ENCODE measurements around the gene SLCO3A1.

The SLCO3A1 gene

DNA sequence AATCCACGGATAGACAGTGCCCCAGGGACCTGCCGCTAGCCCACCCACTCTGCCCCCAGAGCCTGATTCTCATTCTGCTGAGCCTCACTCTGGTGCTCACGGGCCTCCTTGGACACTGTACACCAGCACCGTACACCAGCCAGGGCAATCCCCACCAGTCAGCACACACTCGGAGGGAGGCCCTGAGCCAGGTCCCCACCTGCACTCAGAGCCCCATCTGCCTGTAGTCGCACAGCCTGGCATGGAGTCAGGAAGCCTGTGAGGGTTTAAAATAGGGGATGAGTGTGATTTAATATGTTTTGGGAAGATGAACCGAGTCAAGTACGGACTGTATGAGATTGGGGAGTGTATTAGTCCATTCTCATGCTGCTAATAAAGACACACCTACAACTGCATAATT lies 223.0 kb downstream of the SLCO3A1 start:
- no peak for DNase-seq

DNA sequence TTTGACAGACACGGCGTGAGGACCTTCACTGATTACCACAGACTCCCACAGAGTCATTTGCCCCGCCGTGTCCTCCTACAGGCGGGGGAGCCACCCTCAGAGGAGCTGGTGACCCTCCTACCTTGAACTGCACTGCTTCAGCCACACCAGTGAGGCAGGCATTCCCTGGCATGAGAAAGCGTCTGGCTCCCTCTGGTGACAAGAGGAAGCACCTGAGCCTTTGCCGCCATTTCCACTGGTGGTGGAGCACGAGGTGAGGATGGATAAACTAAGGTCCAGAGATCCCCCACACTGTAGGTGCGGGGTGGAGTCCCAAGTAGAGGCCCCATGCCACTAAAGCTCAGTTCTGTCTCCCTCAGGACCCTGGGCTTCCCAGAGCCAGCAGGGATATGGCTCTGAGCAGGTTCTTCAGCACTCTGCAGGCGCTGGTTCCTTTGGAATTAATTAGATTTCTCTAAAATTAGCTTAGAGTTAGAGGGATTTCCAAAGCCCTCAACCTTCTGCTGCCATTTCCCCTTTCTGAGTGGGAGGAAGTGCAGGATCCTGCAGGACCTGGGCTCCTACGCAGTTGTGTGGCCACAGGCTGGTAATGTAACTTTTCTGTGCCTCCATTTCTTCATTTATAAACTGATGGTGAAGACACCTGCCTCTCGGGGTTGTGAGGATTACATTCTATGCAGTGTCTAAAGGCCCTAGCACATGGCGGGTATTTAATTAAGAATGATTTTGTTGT lies 224.0 kb downstream of the SLCO3A1 start:
- DNase-seq = no peak

DNA sequence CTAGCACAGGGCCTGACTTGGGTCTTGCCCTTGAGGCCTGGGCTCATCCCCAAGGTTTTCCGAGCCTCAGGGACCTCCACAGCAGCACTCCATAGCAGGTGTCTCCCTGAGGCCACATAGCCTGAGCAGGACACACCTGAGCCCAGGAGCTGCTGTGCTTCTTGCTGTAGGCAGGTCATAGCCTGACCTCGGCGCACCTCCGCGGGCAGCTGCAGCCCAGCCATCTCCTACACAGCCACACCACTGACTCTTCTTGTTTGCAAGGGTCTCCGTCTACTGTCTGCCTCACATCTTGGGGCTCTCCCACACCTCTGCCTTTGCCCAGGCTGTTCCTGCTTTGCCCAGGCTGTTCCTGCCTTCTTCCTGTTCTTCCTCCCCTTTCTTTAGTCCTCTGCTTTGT lies 224.8 kb downstream of the SLCO3A1 start:
- DNase-seq = no peak

DNA sequence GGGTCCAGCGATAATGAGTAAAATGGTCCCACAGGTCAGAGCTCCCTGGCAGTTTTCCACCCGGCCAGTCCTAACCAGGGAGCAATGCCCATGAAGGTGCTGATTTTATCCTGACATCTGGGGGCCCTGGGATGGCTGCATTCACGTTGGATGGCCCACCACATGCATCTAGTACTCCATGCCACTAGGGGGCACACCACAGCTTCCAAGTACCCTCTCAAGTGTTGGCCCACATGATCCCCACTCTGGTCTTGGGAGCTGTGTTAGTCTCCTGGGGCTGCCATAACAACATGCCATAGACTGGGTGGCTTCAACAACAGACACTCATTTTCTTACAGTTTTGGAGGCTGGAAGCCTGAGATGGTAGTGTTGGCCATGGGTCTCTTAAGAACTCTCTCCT lies 225.5 kb downstream of the SLCO3A1 start:
- peak; percentile 12 to 15 for DNase-seq

DNA sequence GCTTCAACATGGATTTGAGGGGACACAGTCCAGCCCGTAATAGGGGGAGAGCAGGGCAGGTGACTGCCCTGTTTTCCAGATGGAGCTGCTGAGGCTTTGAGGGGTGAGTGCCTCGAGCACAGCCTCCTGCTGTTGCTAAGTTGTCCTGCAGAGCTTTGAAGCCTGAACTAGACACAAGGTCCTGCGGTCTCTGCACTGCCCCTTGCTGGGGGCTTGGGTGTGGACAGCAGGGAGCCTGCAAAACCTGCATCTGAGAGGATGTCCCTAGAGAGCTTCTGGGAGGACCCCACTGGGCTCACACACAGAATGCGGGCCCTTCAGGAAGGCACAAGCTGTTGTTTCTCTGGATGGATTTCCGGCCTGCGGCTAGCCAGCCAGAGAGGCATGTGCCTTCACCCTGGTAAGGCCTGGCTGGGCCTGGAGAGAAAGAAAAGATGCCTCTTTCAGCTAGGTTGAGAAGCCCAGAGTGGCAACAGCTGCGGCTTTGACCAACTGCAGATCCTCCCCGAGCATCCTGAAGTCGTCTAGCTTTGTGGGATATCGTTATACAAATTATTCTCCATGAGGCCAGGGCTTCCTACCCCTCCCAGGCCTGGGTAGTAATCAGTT lies 226.2 kb downstream of the SLCO3A1 start:
- no peak for DNase-seq

DNA sequence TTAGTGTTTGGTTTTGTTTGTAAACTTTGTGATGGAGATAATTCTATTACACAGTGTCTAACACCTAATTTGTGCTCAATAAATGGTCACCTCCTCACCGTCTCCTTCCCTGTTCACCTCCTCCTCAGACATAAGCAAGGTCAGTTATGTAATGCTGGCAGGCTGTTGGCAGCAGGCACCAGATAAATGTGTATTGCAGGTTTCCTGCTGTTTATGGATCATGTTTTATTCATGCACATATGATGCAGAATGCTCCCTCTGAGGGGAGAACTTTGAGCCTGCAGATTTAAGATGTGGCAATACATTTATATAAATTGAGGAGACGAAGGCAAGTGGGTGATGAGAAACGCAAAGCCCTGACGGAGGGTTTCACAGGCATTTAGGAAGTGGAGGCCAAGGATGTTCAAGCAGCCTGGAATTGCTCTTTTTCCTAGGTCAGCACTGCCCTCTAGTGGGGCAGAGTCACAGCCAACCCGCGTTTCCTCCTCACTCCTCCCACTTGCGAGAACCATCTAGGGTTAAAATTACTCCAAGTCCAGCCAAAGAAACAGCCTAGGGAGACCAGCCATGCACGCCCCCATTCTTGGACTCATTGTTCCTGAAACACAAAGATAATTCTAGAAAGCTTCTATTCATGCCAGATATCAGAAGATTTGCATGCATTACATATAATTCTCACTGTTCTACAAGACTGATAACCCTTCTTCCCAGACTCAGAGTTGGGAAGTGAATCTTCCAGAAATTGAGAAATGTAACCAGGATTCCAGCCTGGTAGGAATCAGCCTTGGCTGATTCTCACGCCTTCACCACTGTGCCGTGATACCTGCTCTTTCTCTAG lies 228.7 kb downstream of the SLCO3A1 start:
- DNase-seq = peak; percentile 48 to 52

DNA sequence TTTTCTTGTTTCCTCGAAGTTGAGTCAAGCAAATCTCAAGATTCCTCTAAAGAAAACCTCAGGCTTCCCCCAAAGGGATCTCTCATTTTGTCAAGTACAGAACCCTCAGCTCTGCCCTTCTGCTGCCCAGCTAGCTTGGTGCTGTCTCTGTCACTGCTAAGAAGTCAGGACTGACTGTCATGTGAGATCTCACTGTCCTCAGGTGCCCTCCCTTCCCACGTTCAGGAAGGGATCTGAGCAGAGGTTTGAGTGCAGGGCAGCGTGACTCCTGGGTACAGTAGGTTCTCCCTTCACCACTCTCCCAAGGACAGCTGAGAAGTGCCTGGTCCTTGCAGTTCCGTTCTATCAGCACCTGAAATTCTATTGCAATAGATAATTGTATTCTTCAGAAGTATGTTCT lies 229.7 kb downstream of the SLCO3A1 start:
- no peak for DNase-seq

DNA sequence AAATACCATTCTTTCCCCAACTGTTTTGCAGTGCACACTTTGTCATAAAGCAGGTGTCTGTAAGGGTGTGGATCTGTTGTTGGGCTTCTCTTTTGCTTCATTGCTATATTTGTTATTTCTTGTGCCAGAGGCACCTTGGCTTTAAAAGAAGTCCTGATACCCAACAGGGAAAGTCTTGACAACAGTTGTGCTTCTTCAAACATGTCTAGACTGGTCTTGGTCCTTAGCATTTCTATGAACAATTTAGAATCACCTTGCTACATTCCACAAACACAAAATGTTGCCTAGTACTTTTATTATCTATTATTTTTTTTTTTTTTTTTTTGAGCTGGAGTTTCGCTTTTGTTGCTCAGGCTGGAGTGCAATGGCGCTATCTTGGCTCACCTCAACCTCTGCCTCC lies 233.7 kb downstream of the SLCO3A1 start:
- no peak for DNase-seq

DNA sequence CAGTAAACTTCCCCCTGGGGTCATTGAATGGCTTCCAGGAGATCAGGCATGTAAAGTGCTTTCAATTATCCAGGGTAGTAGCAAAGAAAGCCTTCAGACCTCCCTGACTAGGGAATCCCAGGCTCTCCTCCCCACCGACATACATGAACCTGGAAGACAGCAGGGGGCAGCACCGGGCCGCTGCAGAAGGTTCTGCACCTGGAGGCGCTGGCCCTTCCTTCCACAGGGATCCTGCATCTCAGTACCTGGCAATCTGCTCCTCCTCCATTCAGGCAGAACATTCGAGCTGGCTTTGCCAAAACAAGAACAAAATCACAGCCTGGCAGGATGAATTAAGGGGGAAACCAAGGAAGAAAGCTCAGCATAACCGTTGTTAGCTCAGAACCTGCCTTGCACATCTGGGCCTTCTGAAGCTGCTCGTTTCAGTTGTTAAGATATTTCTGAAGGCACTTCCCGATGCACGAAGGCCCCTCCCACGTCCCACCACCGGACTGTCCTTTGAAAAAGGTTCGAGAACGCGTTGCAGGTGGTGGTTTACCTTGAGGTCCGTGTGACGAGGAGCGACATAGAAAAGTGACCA lies 237.7 kb downstream of the SLCO3A1 start:
- DNase-seq = peak; percentile 11 to 13

DNA sequence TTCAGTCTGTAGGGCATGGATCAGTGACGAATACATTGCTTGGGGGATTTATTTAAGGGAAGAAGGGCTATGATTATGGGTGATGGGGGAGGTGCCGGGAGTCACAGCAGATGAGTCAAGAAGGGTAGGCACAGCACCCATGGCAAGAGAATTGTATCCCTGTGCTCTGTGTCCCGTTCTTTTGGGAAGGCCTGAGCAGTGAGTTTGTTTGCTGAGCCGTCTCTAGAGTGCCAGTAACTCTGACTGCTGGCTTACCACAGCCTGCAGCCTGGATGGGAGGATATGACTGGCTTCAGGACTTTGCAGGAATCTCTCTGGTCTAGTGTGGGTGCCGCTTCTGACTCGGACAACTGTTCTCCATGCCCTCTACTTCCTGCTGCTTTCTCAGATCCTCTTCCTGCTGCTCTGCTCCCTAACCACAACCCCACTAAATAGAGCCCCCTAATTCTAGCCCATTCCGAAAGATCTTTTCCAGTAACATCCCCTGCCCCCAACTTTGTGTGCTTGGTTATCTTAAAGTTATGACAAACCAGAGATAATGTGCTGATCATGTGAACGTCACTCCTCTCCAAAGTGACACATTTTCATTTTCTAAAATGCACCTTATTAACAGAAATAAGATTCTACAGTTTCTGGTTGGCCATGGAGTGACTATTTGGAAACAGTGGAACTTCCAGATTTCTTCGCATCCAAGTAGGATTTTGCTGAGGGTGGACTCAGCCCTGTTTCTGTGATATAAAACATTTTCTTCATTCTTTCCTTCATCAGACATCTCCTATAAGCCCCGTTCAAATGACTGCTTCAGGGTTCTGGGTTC lies 239.0 kb downstream of the SLCO3A1 start:
- DNase-seq = no peak

DNA sequence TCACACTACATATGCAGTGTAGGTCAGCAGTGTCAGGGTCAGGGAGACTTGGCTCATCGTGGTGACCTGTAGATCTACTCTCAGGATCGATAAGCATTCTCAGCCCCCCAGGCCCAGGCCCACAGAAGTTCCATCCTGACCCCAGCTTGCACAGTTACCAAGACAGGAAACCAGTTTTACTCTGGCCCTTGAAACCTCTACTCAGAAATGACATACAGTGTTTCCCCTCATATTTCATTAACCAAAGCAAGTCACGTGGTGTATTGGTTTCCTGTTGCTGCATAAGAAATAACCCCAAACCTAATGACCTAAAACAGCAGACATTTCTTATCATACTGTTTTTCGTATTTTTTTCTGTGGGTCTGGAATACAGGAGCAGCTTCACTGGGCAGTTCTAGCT lies 242.2 kb downstream of the SLCO3A1 start:
- no peak for DNase-seq

DNA sequence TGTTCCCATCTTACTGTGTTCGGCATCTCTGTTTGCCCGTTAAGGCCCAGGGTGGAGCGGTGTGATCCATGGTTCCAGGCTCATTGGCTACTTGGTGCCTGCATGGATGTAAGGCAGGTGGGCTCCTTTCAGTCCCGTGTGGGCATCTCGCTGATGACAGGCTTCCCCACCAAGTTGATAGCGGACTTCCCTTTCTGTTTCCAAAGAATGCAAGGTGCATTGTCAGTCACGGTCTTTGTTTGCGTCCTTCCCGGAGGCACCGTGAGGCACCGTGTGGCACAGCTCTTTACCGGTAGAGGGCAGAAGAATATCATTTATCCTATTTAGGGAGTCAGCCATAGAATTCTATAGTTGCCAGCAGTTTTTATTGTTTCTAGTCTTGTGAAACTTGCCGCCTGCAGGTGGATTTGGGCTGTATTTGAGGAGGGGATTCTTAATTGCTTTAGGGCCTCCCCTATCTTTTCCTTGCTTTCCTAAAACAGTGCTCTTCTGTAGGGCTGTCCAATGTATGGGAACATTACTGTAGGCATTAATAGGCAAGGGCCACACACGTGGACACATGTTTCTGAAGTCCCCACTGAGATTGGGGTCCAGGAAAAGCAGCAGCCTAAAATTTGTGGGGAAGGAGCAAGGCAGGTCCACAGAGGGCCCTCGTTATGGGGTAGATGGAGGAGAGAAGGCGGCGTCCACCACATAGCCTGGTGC lies 244.1 kb downstream of the SLCO3A1 start:
- DNase-seq = peak in 1 of 2 experiments; percentile 10

DNA sequence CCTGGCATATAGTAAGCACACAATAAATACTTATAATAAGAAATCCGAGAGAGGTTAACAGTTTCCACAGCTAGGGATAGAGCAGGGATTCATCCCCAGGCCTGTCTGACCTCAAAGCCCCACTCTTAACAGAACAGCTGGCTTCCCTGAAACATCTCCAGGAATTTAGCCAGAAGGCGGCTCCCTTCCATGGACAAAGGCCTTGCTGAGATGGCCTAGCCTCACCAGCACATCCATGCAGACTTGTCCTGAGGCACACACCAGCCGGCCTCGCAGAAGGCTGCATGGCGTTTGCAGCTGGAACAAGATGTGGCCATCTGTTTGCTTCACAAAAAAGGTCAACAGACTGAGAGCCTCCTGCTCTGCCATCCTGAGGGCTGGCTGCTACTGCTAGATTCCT lies 245.4 kb downstream of the SLCO3A1 start:
- DNase-seq = peak in 1 of 2 experiments; percentile 16

DNA sequence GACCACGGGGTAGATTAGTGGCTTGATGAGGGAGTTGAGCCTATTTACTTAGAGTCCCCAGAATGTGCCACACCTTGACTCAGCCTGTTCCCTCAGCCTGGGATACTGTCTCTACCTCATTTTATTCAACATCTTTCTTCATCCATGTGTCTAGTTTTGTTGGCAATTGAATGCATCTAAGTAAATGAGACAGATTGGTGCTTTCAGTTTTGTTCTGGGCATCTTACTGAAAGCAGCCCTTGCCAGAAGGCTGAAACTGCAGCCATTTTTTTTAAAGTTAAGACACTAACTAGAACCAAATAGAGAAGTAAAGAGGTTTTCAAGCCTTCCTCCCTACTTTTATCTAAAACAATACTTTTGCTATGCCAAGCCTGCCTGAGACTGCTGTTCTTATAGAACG lies 246.8 kb downstream of the SLCO3A1 start:
- no peak for DNase-seq

DNA sequence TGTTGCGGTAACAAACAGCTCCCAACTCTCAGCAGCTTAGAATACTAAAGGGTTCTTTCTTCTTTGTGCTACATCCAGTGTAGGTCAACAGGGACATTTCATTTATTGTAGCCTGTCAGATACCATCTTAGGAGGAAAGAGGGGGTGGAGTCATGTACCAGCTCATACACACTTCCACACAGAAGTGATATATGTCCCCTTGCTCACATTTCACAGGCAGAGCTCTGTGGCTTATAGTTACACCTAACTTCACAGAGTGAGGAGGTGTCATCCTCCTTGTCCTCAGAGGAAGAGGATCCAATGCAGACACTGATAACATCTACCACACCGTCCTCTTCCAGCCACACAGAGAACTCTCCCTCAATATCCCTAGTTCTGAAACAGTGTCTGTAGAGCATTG lies 247.2 kb downstream of the SLCO3A1 start:
- DNase-seq = no peak

DNA sequence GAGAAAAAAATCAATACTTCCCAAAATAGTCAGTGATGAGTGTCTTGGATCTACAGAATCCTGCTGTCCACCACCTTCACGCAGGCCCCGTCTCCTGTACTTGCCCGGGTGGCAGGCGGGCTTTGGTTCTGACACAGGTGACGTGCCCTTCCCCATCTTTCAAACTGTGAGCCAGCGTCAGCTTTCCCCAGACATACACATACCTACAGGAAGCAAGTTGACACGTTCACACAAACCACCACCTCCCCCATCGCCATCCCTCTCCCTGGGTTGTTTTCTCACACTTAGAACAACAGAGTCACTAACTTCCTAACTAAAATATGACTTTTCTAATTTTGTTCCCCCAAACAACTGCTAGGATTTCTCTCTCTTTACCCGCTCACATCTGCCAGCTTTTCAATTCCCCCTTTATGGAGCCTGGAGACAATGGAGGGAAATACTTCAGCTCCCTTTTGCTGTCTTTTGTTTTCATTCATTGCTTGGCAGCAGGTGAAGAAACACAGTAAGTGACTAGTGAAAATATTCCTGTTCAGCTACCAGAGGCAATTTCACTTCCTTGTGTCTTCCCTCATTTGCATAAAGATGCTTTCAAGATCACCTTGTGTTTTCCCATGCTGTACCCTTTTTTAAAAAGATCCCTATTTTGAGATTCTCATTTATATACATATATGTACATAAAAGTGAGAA lies 248.3 kb downstream of the SLCO3A1 start:
- no peak for DNase-seq

DNA sequence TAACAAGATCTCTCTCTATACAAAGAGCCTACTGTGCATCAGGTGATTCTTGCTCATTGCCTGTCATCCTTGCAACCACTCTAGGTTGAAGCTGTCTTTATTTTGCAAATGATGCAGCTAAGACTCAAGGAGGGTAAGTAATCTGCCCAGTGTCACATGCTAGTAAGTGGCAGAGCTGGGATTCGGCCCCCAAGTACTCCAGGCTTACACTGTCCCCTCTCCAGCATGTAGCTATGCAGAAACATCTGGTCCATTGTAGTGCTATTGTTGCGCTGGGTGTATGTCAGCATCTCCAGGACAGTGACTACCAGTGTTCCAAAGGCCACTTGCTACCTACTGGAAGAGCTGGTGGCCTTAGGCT lies 248.9 kb downstream of the SLCO3A1 start:
- no peak for DNase-seq

DNA sequence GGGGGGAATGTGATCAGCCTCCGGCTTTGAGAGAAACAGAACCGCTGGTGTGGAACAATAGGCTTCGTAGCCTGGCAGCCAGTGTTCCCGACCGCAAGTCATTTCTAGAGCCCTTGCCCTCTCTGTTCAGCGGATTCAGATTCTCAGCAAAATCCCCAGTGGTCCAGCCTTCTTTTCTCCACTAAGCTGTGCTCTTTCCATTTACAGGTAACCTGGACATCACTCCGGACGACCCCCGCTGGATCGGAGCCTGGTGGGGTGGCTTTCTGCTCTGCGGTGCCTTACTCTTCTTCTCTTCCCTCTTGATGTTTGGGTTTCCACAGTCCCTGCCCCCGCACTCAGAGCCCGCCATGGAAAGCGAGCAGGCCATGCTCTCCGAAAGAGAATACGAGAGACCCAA lies 250.6 kb downstream of the SLCO3A1 start:
- no peak for DNase-seq

DNA sequence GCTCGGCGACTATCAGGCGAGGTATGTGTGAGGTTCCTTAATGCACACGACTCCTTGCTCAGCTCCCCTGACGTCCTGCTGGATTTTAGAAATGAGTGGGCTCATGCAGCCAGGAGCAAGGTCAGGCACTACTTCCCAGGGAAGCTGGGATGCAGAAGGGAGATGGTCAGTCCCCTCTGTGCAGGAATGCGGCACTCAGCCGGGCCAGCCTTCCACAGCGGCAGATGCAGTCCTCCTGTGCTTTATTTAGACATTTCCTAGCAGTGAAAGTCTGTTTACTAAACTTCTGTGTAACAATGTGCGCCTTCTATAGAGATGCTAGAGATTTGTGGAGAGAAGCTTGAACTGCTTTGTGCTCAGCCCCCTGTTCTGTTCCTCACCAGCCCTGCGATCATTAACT lies 252.1 kb downstream of the SLCO3A1 start:
- no peak for DNase-seq

DNA sequence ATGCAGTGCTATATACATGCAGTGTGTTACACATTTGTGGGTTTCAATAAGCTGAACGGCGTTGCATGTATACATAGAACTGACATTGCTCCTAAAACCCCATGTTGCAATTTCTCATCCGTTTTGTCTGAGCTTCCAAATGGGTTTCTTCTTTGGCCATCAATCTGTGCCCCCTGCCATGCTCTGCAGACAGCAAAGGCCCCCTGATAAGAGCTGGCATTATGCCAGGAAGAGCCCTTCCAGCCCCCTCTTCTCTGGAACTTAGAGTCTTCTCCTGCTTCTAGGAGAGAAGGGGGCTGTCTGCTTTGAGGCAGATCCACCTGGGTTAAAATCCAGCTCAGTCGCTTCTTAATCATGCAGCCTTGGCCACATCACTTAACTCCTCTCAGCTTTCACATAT lies 254.0 kb downstream of the SLCO3A1 start:
- DNase-seq = no peak

DNA sequence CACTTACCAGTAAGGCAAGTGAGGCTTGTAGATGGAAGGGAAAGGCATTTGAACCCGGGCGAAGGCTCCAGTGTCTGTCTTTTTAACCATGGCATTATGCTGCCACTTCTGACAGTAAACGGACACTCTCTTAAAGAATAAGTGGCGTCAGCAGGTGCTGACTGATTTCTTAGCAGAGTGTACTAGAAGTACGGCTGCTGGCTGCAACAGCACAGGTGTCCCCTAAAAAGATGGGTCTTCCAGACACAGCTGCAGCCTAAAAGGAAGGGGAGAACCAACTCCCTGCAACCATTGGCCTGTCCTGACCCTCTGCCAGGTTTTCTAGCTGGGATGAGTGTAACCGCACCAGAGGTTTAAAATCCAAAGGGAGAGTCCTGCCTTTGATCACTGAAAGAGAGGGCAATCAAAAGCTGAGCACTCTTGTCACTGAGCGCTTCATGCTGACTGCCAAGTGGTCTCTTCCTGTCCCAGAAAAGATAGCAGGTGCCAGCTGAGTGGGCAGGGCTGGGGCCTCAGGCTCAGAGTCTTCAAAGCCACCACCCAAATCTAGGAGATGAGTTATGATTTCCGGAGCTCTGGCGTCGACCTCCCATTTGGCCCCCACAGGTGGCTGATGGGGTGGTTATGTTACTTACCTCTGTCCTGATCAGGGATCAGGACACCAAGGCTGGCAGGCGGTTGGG lies 255.8 kb downstream of the SLCO3A1 start:
- peak in 1 of 2 experiments; percentile 17 for DNase-seq

Measured in SHP77 (cell line).